GM03348 (cell line): ENCODE measurements around the gene EPB41L4A.
A peak's percentile ranks its signal among the peaks of the same experiment; 100 is the strongest.
"Not testable (repeated sequence)": the region's sequence is repeated elsewhere in the genome, so short reads cannot be mapped to it uniquely, and the experiment has no call there.

ENCODE experiments used
- DNase-seq: peaks from one replicate; pipeline ENCODE4 v3.0.0; 2012; ENCODE audit warnings: low spot score

Gene EPB41L4A

DNA sequence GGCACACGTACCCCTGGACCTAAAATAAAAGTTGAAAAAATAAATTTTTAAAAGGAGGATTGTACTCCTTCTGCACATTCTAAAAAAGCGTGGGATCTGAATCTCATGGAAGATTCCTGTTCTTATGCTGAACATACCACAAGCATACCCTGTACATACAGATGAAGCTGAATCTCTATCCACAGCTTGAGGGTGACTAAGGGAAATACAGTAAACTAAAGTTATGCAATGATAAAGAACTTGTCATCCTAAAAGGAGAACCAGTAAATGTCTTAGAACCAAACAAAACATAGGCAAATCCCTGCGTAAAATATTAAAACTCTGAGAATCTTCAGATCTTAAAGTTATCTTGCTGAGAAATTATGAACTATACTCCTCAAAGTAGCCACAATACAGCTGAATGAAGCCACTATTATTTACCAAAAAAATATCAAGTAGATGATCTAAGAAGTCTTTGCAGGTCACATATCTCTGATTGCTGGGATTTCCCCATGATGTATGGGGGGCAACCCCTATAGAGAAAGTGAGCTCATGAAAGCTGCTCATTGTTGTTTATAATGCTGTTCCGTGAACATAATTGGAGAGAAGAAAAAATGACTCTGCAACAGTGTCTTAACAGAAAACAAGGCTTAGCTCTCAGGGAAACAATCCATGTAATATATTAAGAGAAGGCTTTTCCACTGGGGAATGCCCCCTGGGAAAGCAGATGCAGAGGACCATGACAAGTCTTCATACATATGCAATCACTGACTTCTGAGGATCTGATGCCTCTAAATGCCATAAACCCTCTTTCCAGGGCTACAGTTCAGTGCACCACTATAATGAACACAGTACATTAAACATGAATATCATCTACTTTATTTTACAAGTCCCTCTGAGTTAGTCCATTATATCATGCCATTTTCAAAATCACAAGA lies 210.1 kb downstream of the EPB41L4A start:
- no peak for DNase-seq

DNA sequence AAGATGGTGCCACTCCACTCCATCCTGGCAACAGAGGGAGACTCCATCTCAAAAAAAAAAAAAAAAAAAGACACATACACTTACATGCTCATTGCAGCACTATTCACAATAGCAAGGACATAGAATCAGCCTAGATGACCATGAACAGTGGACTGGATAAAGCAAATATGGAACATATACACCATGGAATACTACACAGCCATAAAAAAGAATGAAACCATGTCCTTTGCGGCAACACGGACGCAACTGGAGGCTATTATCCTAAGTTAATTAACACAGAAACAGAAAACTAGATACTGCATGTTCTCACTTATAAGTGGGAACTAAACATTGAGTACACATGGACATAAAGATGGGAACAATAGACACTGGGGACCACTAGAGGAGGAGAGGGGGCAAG lies 210.9 kb downstream of the EPB41L4A start:
- not testable (repeated sequence) for DNase-seq

DNA sequence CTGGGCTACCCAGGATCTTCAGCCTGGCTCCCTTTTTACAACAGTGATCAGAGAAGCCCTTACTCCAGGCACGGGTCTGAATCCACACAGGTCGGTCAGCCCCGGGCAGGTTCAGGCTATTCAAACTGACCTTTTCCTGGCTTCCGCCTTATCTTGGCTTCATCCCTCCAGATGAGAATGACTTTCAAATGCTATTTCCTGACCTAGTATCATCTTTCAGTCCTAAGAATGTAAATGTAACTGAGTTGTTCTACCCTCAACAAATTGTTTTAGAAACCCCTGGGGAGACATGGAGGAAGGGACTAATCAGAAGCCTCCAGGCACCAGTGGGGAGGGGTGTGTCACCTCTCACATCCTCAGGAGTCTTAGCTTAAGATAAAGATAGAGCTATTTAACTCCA lies 213.2 kb downstream of the EPB41L4A start:
- DNase-seq = no peak

DNA sequence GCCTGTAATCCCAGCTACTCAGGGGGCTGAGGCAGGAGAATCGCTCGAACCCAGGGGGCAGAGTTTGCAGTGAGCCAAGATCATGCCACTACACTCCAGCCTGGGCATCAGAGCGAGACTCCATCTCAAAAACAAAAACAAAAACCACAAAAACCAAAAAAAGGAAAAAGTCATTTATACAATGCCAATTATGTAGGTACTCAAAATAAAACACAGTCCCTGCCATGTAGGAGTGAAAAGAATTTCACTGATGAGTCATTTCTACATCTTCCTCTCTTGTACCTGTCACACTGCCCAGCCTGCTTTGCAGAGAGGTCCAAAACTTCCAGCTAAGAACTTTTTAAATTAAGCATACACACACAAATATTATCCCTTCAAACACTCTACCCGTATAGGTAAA lies 215.8 kb downstream of the EPB41L4A start:
- no peak for DNase-seq

DNA sequence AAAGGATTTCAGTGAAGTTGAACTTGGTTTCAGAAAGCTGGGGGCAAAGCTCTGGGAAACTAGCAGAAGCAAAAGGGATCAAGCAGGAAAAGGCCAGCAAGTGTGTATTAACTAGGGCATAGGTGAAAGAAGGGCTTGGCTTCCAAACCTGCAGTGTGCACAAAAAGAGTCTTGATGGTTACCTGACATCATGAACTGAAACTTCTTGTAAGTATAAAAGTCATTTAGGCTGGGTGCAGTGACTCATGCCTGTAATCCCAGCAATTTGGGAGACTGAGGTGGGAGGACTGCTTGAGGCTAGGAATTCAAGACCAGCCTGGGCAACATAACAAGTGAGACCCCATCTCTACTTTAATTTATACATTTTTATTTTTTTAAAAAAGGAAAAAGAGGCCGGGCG lies 216.4 kb downstream of the EPB41L4A start:
- no peak for DNase-seq

DNA sequence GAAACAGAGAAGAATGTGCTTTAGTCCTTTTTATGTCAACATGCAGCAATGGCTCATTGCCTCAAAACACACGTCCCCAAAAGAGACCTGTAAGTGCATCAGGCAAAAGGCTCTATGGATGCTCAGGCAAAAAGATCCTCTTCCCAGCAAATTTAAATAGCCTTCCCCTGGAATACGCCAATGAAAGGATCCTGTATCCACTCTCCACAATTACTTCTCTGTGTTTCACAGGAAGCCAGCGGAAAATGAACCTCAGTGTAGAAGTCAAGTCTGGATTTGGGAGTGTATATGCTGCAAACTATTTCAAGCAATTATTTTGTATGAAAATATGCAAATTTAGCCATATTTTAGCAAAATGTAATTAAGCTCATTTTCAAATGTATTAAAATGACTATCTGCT lies 217.9 kb downstream of the EPB41L4A start:
- no peak for DNase-seq

DNA sequence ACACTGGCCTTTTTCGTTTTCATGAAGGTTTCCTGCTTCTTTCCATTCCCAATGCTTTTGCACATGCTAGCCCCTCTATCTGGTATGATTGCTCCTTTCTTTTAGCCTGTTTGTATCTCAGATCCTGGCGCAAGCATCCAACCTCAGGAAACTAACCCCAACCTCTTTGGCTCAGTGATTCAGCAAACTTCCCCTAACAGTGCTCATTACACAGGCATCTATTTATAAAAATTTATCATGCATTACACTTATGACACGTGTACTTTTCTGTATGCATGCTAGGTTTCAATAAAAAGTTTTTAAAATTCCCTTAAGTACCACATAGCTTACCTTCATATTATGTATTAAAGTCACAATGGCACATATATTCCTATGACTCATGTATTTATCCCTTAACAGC lies 218.9 kb downstream of the EPB41L4A start:
- no peak for DNase-seq

DNA sequence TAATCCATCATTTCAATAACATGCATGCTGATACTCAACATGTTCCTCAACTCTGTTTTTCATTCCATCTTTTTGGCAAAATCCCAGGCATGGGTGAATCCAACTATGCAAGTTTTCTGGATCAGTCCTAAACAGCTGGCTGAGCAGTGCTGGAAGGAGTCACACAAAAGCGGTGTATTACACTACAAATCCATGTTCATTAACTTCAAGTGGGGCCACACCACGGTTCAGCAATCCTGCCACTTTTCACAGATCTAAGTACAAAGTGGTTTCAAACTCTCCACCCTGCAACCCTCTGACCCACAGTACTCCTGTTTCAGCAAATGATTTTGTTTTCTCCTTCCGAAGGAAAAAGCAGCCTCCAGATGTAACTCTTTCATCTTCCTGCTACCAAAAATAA lies 222.5 kb downstream of the EPB41L4A start:
- no peak for DNase-seq

DNA sequence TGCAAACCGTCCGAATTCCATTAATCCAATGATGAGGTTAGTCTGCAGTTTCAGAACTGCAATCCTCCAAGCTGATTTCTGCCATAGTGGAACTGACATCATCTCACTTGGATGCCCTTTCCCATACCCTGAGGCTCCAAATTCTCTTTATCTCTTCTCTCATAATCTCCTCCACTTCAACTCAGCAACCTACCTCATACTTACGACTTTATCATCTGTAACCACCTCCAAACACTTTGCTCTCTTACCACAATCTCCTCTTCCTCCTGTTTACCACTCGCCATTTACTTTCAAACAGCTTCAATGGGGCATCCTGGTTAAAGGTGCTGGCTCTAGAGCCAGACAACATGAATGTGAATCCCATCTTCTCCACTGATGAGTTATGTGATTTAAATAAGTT lies 223.2 kb downstream of the EPB41L4A start:
- DNase-seq = no peak

DNA sequence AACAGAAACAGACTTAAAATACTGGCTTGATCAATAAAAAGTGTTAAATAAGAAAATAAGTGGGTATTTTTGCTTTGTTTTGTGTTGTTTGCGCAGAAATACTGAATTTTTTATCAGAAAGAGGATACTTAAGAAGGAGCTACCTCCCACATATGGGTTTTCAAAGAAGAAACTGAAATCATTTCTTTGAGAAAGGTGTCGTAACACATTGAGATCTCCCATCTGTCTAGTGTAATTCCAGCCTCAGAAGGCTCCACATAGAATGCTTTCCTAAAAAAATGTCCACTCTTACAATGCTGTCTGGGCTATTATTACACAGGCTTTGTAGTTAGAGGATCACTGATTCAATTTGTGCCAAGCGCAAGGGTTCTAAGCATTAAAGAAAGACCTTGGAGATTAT lies 226.2 kb downstream of the EPB41L4A start:
- no peak for DNase-seq

DNA sequence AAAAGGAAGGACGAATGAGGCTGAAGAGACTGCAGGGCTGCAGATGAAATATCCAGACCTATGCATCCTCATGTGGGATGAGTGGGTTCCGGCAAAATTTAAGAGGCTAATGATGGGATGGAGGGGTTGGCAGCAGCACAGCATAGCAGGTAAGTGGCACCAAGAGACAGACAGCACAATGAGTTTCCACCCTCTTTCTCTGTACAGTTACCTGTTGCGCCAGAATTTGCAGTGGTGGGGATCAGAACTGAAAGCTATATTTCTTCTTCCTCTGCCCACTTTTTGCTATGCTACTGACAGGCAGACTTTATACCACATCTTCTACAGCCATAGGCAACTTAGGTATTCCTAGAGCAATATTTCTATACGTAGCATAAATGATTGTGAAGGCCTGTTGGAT lies 227.0 kb downstream of the EPB41L4A start:
- no peak for DNase-seq

DNA sequence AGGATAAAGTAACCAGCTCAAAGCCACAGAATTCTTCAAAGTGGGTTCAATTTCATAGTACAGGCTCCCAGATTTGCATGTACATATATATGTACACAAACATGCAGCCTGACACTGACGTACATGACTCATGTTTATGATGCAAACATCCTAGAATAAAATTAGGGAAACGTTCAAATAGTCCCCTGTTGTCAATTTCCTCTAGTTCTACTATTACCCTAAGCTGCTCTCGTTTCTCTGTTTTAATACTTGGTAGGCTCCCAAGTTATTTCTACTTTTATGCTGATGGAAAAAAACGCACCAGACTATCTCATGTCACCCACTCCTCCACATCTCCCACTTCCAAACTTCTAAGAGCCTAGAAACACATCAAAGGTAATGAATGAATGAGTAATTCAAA lies 229.7 kb downstream of the EPB41L4A start:
- DNase-seq = no peak

DNA sequence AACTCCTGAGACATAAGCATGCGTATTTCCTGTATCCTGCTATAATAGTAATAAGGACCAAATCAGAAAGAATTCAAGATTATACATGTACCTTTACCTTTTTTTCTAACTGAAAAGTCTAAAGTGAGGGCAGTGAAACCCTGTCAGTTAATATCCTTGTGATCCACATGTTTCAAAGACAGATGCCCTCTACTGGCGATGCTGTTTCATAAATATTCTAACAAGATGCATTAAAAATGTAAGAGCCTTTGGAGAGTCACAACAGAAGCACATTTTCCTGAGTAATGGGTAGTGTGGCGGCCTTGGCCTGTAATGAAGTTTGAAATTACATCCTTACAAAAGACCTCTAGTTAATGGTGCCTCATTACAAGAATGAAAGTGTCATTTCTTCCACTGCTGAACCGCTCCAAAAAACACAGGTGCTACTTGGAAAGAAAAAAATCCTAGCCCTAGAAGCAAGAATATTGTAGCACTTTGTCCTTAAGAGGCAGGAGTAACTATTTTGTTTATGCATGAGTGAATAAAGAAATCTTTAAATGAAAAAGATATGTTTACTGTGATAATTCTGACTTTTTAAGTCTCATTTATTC lies 232.6 kb downstream of the EPB41L4A start:
- DNase-seq = peak; percentile 49

DNA sequence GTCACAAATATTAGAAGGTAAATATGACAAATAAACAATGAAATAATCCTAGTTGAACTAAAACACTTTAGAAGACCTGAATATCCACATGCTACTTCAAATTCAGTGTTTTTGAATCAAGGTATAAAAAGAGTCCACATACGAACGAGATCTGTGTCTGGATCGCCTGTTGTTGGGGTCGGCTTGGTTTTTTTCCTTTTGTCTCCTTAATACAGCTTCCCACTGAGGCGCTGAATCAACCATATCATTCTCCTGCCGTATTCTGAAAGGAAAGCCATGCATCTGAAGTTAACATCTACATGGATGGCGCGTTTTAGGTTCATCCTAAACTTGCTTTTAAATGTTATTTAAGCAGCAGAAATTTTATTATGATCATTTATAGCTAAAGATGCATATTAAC lies 235.2 kb downstream of the EPB41L4A start:
- DNase-seq = no peak

DNA sequence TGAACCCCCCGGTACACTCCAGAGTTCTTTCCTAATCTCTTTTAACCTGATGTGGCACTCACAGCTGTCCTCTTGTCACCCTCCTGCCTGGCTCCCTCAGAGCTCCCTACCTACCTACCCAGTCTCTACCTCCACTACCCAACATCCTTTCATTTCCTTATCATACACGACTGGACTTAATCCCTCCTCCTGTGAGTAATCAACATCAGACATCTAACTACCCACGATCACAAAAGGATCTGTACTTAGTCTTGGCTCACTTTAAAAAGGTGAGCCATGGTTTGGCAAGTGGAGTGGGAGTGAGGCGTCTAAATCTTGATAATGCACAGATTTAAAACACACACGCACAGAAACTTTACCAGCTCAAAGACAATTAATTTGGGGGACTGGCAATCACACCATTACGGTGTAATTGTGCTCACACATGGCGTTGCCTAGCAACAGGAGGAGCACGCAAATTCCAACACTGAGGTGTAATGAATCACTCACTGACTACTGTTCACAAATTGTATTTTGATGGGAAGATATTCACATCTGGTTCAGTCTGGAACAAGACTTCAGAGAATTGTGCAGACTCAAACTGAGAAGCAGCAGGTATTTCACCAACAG lies 235.9 kb downstream of the EPB41L4A start:
- no peak for DNase-seq

DNA sequence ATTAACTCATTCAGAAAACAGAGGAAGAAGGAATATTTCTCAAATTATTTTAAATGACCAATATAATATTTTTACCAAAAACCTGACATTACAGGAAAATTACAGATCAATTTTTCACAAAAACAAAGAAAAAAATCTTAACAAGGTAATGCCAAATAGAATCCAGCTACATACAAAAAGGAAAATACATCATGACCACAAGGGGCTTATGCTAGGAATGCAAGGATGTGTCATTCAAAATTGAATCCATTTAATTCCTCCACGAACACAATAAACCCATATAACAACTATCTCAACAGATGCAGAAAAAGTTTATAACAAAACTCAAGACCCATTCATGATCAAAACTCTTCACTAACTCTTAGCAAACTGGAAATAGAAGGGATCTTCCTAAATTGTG lies 239.8 kb downstream of the EPB41L4A start:
- no peak for DNase-seq

DNA sequence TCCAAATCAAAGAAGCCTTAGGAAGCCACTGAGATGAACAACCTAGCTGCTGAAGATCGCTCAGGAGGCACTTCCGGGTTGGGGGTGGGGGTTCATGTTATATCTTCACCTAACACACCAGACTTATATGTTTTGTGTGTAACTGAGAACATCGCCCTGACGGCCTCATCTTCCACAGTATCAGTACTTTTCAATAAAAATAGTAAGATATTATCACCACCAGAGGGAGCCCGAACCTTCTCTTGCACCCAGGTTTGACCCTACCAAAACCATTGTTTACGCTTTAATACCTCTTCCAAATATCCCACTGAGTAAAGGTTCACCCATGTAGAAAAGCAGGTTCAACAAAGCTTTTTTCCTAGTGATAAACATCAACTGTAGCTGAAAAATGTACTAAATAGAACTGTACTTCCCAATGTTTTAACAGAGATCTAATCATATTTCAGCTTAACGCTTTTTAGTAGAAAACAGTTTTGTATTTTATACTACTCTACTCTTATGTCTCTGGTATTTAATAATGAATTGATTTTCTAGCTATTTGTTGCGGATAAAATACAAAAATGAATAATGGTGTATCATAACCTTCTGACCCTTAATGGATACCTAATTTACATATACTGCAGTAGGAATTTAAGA lies 244.0 kb downstream of the EPB41L4A start:
- DNase-seq = peak; percentile 65

DNA sequence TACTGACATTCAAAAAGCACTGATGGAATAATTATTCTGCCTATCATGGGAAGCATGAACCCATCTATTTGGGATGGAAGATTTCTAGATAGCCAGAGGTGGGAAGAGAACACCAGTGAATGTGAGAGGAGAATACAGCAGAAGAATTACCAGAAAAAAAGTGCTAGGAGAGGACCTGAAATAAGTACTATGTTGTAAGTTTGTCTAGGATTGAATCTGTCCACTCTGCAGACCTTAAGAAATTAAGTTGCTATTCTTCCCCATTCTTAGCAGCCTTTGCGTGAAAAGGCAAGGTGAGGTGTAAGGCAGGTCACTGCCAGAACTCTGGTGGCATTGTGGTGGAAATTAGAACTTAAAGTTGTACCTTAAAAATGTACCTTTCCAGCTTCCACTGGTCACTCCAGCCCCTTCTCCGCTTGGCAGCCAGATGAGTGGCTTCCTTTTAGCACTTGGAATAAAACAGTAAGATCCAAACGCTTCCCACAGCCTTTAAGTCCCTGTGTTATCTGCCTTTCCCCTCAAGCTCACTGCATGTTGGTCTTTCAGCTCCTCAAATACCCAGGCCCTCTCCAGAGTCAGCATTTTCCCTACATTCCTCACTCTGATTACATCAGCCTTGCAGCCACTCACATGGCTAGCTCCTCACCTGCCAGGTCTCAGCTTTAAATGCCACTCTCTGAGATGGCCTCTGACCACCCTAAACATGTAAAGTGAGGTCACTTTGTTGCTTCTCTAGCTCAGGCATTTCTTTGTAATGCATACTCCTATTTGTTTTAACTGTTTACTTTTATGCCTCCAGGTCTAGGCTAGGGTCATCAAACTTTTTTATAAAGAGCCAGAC lies 253.0 kb downstream of the EPB41L4A start:
- DNase-seq = no peak

DNA sequence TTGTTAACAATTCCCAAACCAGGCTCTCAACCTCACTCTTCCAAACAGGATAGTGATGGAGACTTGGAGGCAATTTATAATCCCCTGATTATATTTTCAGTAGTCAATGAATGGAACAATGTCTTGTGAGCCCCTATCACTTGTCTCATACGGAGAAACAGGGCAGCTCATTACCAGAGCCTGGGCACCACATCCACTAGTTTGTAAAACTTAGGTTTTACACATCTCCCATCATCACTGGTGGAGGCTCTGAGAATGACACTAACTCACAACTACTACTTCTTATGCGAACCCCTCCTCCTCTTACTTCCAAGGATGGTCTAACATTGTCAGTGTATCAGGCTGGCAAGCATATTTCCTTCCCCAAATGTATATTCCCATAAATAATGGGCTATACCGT lies 253.7 kb downstream of the EPB41L4A start:
- no peak for DNase-seq

DNA sequence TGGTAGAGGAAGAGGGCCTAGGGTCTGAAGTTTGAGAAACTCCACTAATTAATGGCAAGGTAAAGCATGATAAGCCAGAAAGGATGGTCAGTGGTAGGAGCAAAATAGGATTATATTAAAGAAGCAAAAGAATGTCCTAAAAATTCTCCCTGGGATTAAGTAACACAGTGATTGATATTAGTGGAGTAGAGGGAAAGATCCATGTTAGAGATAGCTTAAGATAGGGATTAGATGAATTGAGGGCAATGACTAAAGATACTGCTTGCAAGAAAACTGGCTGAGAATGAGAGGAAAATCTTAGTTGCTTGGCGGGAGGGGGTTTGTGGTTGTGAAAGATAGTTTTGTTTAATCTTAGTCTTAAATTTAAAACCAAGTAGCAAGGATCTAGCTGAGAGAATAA lies 255.6 kb downstream of the EPB41L4A start:
- no peak for DNase-seq

DNA sequence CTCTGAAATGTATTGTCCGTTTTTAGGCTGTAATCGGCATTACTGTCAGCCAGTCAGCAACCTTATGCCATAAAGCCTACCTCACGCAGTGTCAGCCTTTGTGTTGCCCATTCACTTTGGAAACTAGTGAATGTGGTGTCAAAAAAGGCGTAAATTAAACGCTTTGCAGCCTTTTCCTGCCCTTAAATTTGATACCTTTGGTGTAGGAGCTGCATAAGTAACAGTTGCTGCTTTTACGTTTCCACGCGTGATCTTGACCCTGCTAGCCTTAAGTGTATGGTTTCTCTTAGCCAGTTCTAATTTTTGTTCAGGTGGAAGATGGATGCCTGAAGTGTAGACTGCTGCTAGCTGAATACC lies 257.7 kb downstream of the EPB41L4A start:
- no peak for DNase-seq
